Ecto neural progenitor cell (in vitro differentiated cells): ENCODE data around the gene TNFRSF14.
"Not testable (repeated sequence)": the region's sequence is repeated elsewhere in the genome, so short reads cannot be mapped to it uniquely, and the experiment has no call there.

Source experiments
- DNase-seq: peaks from one replicate; pipeline ENCODE4 v3.0.0-alpha.2; 2018; ENCODE audit warnings: low spot score

TNFRSF14 gene

GRCh38 chr1:2539312-2539907 lies 16.8 kb upstream of the TNFRSF14 start:
- DNase-seq, result no peak

DNA sequence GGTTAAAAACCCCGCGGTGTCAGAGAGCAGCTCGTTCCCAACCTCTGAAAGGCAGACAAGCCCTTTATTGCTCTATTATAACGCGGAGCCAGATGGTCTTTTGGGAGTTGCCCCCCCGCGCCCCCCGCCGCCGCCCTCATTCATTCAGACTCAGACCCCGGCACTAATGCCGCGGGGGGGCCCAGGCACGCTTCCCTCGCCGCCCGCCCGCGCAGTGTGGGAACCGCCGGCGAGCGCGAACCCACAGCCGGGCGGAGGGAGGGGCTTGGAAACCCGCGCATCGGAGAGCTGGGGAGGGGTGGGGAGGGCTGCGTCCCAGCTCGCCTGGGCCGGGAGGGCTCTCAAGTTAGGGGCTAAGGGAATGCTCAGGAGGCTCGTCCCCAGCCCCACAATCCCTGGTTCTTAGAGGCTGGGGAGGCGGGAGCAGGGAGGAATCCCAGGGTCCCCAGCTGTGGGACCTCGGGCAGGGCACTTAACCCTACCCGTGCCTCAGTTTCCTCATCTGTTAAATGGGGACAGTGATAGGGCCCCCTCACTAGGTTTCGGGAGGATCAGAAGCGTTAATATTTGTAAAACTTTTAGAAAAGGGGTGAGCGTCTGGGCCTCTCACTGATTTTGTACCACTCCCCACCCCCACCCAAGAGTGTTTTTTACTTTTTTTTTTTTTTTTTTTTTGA lies 15.2 kb upstream of the TNFRSF14 start:
- peak; percentile 92 for DNase-seq

DNA sequence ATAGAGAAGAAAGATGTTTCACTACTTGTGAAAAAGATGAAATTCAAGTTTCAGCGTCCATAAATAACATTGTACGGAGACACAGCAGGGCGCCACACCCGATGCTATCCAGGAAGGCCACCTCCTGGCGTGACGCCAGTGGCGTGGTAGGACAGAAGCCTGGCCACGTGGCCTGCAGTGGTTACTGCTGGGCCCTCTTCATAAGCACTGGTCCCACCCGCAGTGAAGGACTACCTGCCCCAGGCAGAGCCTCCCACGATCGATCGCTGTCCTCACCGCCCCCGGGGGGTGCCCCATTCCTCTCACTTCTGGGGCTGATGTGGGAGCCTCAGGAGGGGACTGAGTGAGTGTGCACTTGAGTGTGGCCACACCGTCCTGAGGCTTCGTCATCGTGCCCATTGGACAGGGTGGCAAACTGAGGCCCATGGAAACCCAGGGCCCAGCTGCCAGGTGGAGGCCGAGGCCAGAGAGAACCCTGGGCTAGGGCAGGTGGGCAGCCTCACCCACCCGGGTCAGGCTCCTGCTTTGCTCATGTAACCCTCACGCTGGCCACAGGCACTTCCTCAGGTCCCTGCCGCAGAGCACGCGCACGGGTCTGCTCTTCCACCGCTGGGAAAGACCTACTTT lies 14.4 kb upstream of the TNFRSF14 start:
- no peak for DNase-seq

- no peak for DNase-seq
Measured at GRCh38 chr1:2542246-2542915, 13.8 kb upstream of the TNFRSF14 start.

DNA sequence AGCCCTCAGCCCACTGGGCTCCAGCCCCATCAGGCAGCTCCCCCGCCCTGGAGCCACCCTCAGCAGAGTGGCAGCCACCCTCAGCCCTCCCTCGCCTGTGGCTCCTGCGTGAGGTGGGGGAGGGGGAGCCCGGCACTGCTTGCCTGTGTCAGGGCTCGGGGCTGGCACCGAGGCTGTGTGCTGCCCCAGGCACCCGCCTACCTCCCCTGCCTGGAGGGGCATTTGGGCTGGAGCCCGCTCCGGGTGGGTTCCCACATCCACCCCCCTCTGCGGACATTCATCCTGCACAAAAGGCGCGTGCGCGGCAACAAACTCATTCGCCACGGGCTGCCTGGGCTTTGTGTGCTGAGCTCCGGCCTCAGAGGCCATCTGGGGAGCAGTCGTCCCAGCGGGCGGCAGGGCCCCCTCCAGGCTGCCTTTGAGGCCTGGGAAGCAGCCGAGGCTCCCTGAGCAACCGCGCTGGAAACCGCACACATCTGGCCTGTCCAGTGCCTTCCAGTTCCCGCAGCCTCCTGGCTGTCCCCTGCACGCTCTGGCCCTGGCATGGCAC lies 12.6 kb upstream of the TNFRSF14 start:
- peak; percentile 86 for DNase-seq

DNA sequence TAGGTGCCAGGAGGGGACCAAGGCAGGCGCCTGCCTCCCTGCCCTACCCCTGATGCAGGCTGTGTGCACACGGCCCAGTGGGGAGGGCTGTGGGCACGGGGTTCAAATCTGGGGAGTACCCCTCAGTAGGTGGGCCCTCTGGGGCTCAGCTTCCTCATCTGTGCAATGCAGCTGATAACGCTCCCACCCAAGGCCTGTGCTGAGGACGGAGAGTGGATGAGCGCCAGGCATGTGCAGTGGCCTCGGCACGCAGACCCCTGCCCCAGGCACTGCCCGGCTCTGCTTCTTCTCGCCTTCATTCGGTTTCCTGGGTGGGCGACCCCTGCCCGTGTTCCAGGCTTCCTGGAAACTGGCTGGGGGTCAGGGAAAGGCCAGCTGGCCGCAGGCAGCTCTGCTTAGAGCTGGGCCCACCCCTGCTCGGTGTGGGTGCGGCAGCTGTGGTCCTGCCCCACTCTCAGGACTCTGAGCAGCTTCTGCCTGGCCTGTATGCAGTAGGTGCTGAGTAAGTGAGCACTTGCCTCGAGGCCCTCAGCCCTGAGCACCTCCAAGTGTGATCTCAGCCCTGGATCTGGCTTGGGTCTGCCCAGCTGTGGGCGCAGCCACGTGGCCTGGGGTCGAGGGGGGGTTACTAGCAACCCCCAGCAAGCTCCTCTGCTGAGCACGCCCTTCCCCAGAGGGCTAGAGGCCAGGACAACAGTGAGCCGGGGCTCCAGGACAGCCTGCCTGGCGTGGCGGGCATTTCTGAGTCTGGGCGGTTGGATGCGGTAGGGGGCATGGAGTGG lies 11.9 kb upstream of the TNFRSF14 start:
- DNase-seq, result peak; percentile 73

- DNase-seq, result peak; percentile 88
Measured at GRCh38 chr1:2544875-2545640, 11.1 kb upstream of the TNFRSF14 start.

DNA sequence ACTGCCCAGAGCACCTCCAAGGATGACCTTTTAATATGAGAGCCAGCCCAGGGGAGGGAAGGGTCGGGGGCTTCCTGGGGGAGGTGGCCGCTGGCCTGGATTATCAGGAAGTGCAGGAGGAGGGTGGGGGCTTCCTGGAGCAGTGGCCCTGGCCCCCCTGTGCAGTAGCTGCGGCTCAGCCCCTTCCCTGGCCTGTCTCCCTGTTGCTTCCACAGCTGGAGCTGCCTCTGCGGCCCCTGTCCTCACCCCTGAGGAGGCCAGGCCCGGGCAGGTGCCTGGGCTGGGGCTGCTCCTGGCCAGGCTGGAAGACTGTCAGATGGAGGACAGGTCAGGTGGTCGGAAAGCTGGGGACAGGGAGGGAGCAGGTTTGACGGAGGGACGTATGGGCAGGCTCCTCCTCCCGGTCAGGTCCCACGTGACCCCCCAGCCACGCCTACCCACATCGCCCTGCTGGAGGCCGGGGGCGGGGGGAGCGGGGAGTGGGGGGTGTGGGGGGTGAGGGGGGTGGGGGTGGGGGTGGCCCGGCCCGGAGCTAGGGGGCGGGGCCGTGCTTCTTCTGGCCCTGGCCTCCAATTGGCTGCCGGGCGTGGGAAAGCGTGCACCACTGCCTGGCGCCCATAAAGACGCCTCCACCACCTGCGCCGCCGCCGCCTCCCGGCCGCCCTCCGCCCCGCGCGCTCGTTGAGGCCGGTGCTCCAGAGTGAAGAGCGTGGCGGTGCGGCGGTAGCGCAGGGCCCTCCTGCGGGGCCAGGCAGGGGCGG lies 10.2 kb upstream of the TNFRSF14 start:
- peak; percentile 96 for DNase-seq

DNA sequence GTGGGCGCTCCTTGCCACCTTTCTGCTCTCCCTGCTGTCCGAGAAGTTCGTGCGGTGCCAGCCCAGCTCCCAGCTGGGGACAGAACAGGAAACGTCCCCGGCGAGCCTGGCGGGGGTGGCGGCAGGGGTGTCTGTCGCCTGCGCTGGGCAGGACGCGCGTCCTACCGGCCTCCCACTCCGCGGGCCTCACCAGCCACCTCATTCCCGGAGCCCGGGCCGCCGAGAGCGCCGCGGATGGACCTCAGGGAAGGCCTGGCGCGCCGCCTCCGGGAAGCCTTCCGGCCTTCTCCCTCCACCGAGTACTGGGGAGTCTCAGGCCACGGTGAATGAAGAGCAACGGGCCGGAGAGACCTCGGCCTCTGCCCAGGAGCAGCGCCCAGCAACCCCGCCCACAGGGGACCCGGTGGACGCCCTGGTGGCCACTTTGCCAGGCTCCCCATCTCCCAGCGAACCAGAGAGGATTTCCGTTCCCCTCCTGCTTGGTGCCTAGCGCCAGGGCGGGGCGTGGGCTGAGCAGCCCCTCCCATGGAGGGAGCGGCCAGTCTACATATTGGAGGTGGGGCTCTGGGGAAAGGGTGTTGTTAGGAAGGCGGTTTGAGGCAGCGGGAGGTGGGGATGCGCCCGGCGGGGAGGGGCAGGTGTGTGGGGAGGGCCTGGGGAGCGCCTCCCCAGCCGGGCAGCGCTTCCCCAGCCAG lies 9.5 kb upstream of the TNFRSF14 start:
- peak; percentile 85 for DNase-seq

GRCh38 chr1:2547210-2548067 lies 8.7 kb upstream of the TNFRSF14 start:
- no peak for DNase-seq

DNA sequence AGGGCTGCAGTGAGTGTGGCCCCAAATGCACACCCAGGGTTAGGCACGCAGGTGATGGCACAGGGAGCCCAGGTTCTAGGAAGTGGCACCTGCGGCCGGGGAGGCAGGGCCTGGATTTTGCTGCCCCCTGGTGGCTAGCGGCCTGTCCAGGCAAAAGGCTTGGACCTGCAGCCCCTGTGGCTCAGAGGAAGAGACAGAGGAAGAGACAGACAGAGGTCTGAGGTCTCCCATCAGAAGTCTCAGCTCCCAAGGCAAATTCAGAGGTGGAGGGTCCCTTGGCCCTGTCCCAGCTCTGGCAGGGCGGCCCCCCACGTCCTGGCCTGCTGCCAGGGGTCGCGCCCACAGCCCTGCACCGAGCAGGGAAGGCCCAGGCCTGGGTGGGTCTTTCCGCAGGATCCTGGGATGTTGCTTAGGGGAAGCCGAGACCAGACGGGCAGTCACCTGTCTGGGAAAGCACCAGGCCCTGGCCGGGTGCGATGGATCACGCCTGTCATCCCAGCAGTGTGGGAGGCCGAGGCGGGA lies 8.0 kb upstream of the TNFRSF14 start:
- peak; percentile 88 for DNase-seq

- not testable (repeated sequence) for DNase-seq
Measured at GRCh38 chr1:2549367-2550029, 6.7 kb upstream of the TNFRSF14 start.

DNA sequence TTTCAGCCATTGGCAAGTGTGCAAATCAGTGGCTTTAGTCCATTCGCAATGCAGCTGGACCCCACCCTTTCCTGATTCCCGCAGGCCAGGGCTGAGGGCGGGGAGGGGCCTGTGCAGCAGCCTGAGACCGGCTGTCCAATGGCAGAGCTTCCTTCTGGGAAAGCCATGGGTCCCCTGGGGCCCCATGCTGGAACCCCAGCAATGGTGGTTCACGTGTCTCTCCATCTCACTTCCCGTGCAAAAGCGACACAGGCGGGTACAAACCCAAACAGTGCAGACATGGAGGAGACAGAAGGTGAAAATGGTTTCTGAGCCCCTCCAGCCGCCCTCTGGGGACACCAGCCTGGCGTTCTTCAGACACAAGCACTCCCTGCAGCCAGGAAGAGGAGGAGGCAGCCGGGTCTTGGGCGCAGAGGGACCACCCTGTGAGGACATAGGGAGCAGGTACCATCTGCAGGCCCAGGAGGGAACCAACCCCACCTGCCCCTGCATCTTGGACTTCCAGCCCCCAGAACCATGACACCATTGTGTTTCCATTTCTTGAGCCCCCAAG lies 5.8 kb upstream of the TNFRSF14 start:
- DNase-seq, result not testable (repeated sequence)

DNA sequence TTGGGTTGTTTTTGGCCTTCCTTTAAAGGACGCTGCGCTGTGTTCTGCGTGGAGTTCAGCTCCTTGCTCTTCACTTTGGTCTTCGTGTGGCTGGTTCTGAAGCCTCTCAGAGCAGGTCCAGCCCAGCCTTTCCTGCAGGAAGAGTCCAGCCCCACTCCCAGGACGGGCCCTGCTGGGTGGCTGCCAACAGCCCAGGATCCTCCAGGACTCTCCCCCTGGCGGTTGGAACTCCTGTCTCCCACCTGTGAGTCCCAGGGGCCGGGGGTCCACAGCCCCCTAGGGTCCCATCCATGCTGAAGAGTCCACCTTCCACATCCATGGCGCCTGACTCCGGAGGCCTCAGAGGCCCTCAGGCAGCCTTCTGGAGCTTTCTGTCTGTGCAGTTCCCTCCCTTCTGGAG lies 4.6 kb upstream of the TNFRSF14 start:
- DNase-seq, result not testable (repeated sequence)

- no peak for DNase-seq
Measured at GRCh38 chr1:2552189-2552588, 4.0 kb upstream of the TNFRSF14 start.

DNA sequence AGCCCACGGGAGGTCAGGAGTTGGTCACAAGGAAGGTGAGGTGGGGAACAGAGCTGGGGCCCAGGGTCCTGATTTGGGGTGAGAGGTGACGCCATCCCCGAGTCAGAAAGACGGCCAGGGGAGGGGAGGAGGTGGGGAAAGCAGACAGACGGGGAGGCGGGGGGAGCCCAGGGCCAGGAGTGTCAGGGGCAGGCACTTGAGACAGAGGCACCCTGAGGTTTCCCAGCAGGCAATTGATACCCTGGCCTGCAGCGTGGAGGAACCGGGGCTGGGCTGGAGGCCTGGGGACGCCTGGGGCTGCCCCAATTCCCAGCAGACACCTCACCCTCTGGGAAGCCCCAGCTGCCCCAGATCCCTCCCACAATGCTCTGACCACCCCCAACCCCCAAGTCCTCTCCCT lies 3.1 kb upstream of the TNFRSF14 start:
- not testable (repeated sequence) for DNase-seq

GRCh38 chr1:2553871-2554620 lies 2.1 kb upstream of the TNFRSF14 start:
- no peak for DNase-seq
